NCI-H510A treated with DMSO at 0.1 percent for 48 hours (cell line): ENCODE measurements around the gene RIC1.
"Not testable (repeated sequence)": the region's sequence is repeated elsewhere in the genome, so short reads cannot be mapped to it uniquely, and the experiment has no call there.

ENCODE experiments used
- DNase-seq: peaks from one replicate; lab custom pipeline; 2025; lab: John Stamatoyannopoulos, UW

RIC1 gene

DNA sequence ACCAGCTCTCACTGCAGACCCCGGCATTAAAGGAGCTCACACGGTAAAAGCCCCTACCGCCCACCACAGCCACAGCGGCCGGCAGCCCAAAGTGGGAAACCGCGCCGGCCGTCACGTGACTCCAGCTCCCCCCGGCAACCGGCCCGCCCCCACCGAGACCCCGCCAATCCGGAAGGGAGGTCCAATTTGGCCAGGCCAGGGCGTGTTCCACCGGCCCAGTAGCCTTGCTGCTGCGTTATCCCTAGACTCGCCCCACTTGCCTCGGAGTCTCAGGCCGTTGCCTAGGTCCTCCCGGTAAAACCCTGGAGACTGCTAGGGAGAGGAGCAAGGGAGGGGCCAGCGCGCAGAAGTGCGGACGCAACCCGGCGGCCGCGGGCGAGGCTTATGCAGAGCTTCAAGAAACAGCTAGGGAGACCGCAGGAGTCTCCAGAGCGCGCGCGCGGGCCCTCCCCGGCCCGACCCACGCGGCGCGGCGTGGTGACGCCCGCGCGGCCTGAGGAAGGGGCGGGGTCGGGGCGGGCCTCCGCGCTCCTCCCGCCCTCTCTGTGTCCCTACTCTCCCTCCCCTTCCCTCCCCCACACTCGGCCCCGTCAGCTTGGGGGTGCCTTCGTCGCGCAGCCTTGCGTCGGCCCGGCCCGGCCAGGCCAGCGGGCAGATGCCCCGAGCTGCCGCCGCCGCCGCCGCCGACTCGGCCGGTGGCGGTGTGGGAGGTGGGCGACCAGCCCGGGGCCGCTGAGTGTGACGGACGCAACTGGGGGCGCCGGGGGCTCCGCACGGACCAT lies at the start of gene RIC1:
TSS of gene RIC1 (plus strand) at position 578 of the 782 bp plus-strand sequence. CDS start at position 781, 203 bp downstream.
- DNase-seq = peak; percentile 42

DNA sequence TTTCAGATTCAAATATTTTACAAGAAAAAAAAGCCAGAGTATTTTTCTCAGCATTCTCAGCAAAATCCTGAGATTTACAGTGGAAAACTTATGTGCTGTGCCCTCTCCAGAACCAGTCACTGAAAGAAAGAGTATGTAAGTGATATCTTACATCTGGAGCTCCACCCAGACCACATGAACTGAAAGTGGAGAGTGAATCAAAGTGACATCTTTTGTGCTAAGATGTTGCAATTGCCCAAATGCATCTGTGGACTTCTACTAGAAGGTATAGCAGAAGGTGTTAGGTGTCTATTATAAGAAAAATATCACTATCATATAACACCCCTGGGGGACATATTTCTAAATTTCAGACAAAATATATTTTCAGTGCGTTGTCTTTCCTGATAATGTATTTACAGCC lies 49.0 kb upstream of the RIC1 start:
- no peak for DNase-seq

DNA sequence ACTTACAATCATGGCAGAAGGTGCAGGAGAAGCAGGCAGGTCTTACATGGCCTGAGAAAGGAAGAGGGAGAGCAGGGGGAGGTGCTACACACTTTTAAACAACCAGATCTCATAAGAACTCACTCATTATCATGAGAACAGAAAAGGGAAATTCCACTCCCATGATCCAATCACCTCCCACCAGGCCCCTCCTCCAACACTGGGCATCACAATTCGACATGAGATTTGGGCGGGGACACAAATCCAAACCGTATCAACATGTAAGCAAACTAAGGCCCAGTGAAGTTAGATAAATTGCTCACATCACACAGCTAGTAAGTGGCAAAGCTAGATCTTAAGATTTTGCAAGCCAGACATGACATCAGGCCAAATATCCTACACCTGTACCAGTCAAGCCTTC lies 48.3 kb upstream of the RIC1 start:
- DNase-seq = no peak

GRCh38 chr9:5581706-5582105 lies 47.2 kb upstream of the RIC1 start:
- DNase-seq = not testable (repeated sequence)

DNA sequence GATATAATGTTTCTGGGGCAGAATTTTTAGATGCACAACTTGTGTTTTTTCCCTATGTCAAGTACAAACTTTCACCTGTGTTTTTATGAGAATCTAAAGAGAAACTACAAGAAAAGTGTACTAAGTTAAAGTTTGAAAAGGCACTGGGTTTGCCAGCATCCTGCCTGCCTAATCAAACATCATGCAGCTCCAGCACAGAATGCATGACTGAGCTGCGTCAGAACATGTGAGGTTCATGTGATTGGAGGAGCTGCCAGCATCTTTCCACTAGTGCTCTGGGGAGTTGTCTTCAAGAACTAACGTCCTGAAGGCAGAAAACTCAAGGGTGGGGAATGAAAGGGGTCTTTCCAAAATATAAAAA lies 46.1 kb upstream of the RIC1 start:
- DNase-seq = no peak

GRCh38 chr9:5586391-5586802 lies 42.5 kb upstream of the RIC1 start:
- DNase-seq = no peak

DNA sequence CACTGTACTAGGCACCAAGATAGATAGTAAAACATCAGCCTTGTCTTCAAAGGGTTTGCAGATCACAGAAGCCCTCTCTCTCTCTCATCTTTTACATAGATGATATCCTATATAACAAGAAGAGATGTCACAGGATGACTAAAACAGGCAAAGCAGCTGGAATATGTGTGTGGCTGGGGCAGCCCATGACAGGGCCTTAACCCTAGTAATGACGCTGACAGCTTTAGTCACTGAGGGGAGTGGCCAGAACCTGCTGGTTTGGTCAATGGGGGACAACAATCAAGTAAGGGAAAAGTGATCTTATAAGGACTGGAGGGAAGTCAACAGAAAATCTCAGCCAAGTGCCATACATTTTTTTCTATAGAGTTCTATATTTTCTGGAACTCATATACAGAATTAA lies 41.9 kb upstream of the RIC1 start:
- DNase-seq = no peak

DNA sequence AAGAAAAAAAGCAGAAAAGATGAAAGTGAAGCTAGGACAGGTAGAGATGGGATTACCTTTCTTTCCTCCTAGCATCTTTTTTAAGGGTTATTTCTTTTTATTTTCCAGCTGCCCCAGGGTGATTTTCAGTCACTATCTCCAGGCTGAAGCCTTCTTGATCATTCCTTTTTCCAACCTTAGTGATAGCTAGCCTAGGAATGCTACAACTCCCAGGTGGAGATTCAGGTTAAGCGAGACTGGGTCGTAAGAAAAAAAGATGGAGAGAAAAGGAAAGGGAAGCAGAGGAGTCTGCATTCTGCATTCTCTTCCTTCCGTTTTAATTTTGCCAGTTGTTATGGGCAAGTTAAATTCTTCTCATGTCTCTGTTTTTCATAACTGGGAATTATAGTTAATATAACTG lies 36.7 kb upstream of the RIC1 start:
- DNase-seq = no peak

DNA sequence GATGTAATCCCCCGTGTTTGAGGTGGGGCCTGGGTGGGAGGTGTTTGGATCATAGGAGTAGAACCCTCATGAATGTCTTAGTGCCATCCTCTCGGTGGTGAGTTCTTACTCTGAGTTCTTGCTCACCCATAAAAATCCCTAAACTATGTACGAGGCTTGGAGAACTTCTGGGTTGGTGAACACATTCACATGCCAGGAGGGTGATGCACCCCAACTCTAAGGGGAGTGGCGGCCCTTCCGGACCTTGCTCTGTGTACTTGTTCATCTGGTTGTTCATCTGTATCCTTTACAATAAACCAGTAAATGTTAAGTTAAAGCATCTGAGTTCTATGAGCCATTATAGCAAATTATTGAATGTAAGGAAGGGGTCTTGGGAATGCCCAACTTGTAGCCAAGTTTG lies 36.0 kb upstream of the RIC1 start:
- no peak for DNase-seq

GRCh38 chr9:5593904-5594303 lies 35.0 kb upstream of the RIC1 start:
- no peak for DNase-seq

DNA sequence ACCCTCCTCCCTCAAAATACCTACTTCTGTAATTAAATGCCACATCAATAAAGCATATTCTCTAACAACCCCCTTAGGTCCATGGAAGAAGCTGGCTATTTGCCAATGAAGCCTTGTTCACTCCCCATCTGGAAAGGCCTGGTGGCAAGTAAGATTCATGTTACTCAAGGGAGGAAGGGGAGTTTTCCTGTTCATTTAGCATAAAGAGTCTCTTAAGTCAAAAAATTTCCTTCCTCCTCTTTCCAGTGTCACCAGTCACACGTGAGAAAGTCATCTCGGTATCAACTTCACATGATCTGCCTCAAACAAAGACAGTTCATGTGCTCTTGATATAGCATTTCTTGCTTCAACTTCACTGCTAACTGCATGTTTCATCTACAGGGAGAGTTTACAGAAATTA lies 32.7 kb upstream of the RIC1 start:
- no peak for DNase-seq

GRCh38 chr9:5608298-5609225 lies 20.3 kb upstream of the RIC1 start:
- no peak for DNase-seq

DNA sequence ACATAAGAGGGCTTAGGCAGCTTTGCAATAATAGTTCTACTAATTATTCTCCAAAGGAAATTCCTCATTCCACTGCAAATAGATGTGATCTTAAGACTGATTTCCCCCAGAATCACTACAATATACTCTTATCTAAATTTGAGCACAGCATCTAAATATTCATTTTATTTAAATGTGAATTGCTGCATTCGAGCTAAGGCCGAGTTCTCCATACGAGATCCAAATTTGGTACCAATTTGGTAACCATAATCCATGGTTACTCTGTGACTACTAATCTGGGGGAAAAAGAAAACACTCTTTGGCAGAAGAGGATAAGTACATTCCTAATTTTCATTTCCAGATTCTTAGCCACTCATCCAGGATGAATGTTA lies 19.7 kb upstream of the RIC1 start:
- DNase-seq = no peak

DNA sequence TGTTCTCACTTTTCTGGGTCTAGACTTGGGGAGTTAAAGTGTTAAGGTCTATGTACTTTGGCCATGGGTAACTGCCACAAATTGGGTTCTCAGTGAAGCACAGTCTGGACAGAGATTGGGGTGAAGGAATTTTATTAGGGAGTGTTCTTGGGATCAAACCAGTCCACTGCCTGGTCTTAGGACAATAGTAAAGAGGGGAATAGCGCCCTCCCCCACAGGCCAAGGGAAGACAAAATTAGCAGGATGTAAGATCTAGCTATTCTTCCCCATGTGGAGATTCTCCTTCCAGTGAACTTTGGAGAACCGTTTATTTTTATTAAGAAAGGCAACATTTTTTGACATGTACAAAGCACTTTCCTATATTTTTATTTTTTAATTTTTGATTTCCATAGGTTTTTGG lies 18.4 kb upstream of the RIC1 start:
- DNase-seq = no peak

DNA sequence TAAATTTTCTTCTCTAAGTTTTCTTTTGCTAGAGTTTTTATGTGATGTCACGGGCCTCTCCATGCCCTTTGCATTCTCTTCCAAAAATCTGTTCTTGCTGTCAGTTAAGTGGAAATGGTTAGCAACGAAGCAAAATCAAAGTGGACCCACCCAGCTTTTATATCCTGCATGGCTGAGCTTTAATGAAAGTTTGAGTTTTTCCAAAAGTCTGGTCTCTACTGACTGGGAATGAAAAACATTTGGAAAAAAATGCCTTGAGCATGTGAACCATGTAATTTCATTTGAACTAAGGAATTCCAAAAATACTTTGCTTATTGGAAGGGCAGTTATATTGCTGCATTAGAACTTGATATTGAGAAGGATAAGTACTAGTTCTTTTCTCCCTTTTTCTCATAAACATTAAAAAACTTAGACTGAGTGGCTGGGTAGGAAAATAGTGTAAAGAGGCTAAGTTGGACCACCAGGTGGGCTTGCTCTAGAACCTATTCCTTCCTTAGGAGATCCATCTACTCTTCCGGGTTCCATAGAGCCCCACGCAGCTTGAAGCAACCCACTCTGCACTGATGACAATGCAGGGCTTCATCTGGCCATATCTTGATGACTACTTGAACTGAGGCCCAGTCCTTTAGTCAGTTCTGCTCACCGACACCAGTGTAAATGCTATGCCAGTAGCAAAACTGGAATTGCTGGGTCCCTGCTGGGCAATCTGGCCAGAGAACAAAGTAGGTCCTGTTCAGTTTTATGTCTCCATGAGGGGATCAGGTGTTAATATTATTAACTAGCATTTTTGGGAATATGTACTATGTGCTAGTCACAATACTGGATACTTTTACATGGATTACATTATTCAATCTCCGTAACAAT lies 17.4 kb upstream of the RIC1 start:
- DNase-seq = no peak

DNA sequence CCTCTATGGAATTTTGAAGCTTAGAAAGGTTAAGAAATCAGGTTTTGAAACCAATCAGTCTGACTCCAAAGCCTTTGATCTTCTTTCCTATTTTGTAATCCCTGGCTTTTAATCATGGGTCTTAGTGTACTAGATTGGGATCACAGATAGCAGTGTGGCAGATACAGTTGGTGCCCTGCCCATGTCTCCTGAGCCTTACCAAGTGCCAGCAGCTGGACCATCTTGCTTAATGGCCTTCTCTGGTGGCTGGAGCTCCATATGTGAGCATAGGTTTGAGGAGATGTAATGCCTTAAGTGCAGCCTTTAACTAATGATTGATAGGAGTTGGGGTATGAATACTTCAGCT lies 16.7 kb upstream of the RIC1 start:
- no peak for DNase-seq

DNA sequence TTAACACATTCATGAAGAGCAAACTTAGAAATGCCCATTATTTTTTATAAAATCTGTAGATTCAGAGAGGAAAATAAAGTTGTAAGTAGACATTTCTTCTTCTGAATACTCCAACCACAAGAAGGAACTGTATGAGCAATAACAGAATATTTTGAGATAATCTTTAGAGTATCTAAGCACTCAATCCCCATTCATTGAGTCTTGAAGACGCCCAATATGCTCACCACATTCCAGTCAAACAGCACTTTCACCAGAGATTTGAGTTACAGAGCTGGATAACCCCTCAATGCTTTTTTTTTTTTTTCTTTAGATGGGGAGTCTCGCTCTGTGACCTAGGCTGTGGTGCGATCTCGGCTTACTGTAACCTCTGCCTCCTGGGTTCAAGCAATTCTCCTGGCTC lies 14.7 kb upstream of the RIC1 start:
- no peak for DNase-seq

GRCh38 chr9:5614985-5615384 lies 13.9 kb upstream of the RIC1 start:
- no peak for DNase-seq

DNA sequence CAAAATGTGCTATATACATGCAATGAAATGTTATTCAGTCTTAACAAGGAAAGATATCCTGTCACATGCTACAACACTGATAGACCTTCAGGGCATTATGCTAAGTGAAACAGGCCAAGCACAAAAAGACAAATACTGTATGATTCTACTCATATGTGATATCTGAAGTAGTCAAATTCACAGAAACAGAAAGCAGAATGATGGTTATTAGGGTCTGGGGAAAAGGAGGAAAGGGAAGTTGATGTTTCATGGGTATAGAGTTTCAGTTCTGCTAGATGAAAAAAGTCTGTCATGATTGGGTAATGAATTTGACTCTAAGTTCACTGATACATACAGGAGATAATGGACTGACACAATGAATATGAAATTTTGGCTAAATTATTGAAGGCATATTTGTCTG lies 11.2 kb upstream of the RIC1 start:
- no peak for DNase-seq

DNA sequence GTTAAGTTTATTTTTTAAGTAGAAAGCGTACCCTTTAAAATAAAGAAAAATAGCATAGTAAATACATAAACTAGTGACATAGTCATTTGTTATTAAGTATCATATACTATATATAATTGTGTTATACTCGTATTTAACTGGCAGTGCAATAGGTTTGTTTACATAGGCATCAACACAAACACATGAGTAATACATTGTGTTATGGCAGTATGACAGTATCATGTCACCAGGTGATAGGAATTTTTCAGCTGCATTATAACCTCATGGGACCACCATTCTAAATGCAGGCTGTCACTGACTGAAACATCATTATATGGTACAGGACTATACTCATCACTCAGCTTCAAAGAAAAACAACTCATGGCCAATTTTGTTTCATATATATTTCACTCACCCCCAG lies 8.4 kb upstream of the RIC1 start:
- no peak for DNase-seq

DNA sequence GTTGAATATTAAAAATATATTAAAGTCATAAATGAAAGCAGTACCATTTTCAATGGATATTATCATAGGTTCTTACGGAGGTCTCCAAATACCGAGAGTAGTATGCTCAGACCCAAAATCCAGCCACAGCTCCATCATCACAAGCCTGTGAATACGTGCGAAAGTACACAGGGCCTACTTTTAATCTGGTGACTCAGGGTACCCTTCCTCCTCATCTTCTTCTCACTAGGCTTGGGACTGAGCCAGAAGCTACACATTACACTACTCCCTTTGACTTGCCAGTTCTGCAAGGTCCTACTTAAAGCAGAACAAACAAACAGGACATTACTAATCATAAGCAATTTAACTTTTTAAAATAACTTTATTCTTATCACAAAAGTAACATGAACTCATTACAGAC lies 7.6 kb upstream of the RIC1 start:
- DNase-seq = no peak

DNA sequence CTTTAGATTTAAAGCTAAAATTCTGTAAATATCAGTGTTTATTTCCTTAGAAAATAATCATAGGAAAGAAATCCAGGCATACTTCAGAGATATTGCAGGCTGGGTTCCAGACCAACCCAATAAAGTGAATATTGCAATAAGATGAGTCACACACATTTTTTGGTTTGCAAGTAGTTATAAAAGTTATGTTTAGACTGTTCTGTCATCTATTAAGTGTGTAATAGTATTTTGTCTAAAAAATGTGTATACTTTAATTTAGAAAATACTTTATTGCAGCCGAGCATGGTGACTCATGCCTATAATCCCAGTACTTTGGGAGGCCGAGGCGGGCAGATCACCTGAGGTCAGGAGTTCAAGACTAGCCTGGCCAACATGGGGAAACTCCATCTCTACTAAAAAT lies 6.9 kb upstream of the RIC1 start:
- no peak for DNase-seq

DNA sequence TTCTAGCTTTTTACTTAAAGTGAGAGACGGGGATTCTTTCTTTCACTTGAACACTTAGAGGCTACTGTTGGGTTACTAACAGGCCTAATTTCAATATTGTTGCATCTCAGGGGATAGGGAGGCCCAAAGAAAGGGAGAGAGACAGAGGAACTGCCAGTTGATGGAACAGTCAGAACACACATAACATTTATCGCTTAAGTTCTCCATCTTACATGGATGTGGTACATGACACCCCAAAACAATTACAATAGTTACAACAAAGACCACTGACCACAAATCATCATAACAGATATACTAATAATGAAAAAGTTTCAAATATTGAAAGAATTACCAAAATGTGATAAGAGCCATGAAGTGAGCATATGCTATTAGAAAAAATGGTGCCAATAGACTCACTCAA lies 4.3 kb upstream of the RIC1 start:
- DNase-seq = no peak
